ENCODE data around the gene KANSL1.

GRCh38 chr17:46197530-46197929, 4.3 kb upstream of the KANSL1 start:
- TF ChIP-seq CTCF (conservative IDR thresholded peaks at IDR 0.05 in 1 of 2, IDR thresholded peaks at IDR 0.05 in 1 of 2; ENCODE audit: extremely low read depth in 1 of 2, insufficient read depth in 1 of 2, low read depth in 1 of 2, low read length in 2 of 2) (no peak), EZH2 (IDR thresholded peaks at IDR 0.05; ENCODE audit: borderline replicate concordance, low read length) (no peak)
